ENCODE results near the gene PHB1.
A peak's percentile ranks its signal among the peaks of the same experiment; 100 is the strongest.

The PHB1 gene

DNA sequence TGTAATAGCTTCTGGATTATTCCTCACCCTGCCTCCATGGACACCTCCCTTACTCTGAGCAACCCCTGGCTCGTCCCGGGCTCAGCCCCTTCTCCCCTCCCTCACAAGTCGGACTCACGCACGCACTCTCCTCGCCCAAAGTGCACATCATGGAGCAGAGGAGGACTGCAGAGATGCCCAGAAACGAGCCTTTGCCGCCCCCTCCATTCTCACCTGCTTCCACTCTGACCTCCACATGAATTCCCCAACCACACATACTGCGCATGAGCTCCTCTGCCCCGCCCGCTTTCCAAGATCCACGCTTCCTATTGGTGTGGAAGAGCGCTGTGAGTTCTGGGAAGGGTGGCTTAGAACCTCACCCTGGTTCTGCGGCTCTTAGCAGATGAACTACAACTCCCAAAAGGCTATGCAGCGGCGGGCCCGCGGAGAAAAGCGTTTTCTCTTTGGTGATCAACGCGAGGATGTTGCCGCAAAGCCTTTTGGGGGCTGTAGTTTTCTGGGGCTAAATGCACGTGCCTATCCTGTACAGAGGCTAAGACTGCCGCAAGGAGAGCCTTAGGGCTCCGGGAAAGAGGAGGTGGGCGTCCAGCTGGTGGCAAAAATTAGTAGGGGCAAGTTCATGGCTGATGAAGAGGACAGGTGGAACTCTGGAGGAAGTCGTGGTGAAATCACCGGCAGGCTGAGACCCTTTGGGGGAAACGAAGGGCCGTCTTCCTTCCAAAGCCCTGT, at the start of gene PHB1:
Gene PHB1 (minus strand): TSS at position 261 of the 729 bp plus-strand sequence. CDS start 1,618 bp downstream, outside the sequence.
- peak; percentile 98 for DNase-seq (ENCODE audit: low read depth)
- H3K4me3 ChIP-seq (replicated peaks; ENCODE audit: low read depth, low read length): peak within 1 kb of the TSS; percentile 87
- TF ChIP-seq, protein P1, sequence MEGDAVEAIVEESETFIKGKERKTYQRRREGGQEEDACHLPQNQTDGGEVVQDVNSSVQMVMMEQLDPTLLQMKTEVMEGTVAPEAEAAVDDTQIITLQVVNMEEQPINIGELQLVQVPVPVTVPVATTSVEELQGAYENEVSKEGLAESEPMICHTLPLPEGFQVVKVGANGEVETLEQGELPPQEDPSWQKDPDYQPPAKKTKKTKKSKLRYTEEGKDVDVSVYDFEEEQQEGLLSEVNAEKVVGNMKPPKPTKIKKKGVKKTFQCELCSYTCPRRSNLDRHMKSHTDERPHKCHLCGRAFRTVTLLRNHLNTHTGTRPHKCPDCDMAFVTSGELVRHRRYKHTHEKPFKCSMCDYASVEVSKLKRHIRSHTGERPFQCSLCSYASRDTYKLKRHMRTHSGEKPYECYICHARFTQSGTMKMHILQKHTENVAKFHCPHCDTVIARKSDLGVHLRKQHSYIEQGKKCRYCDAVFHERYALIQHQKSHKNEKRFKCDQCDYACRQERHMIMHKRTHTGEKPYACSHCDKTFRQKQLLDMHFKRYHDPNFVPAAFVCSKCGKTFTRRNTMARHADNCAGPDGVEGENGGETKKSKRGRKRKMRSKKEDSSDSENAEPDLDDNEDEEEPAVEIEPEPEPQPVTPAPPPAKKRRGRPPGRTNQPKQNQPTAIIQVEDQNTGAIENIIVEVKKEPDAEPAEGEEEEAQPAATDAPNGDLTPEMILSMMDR (IDR thresholded peaks at IDR 0.05; ENCODE audit: low read length, missing control alignments): no peak

DNA sequence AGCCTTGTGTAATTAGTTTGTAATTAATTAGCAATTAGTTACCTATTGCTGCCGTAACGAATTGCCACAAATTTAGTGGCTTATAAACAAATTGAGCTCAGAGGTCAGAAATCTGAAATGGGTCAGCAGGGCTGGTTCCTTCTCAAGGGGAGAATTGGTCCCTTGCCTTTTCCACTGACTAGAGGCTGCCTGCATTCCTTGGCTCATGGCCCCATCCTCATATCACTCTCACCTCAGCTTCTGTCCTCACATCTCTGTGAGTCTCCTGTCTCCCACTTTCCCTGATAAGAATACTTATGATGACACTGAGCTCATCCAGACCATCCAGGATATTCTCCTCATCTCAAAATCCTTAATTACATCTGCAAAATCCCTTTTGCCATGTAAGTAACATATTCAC, 49.4 kb upstream of the PHB1 start:
- no peak overlapping the region for H3K4me3 ChIP-seq (replicated peaks; ENCODE audit: low read depth, low read length)

DNA sequence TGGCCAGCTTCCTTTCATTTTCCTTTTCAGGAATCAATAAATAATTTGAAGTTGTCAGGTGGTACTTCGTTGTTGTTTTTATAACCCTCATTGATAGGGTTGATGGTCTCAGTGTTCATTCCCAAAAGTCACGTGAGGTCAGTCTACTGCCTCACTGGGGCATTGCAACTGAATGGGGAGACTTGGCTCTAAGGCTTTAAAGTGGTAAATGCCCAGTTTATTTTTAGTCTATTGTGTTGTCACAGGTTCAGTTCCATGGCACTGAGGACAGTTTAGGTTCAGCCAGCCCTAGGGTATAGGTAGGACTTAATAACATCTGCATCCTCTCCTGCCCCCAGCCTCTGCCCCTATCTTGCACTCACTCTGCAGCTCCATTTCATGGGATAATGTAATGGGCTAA, 46.9 kb upstream of the PHB1 start:
- no peak overlapping the region for H3K4me3 ChIP-seq (replicated peaks; ENCODE audit: low read depth, low read length)
- TF ChIP-seq, protein P1 (IDR thresholded peaks at IDR 0.05; ENCODE audit: low read length, missing control alignments): no peak

More for the DNA sequence above, 49.4 kb upstream of the PHB1 start:
- DNase-seq (ENCODE audit: low read depth): no peak
- TF ChIP-seq, protein P1 (IDR thresholded peaks at IDR 0.05; ENCODE audit: low read length, missing control alignments): no peak

GRCh38 chr17:49460401-49460800, 45.7 kb upstream of the PHB1 start:
- no peak for DNase-seq (ENCODE audit: low read depth)
- TF ChIP-seq, protein P1 (IDR thresholded peaks at IDR 0.05; ENCODE audit: low read length, missing control alignments): no peak

More for the DNA sequence above, 46.9 kb upstream of the PHB1 start:
- no peak for DNase-seq (ENCODE audit: low read depth)

GRCh38 chr17:49459401-49459984, 44.8 kb upstream of the PHB1 start:
- DNase-seq (ENCODE audit: low read depth): no peak
- no peak overlapping the region for H3K4me3 ChIP-seq (replicated peaks; ENCODE audit: low read depth, low read length)
- TF ChIP-seq, protein P1 (IDR thresholded peaks at IDR 0.05; ENCODE audit: low read length, missing control alignments): no peak

More at GRCh38 chr17:49460401-49460800, 45.7 kb upstream of the PHB1 start:
- H3K4me3 ChIP-seq (replicated peaks; ENCODE audit: low read depth, low read length): no peak overlapping the region

GRCh38 chr17:49457564-49458535, 43.2 kb upstream of the PHB1 start:
- H3K4me3 ChIP-seq (replicated peaks; ENCODE audit: low read depth, low read length): no peak overlapping the region
- DNase-seq (ENCODE audit: low read depth): no peak
- TF ChIP-seq, protein P1 (IDR thresholded peaks at IDR 0.05; ENCODE audit: low read length, missing control alignments): no peak

Data from fibroblast of pulmonary artery (primary cell).